Activated effector memory CD4-positive, alpha-beta T cell treated with anti-CD3 and anti-CD28 coated beads, Interleukin-2, amount 50 U/mL, for 16 hours (primary cell): Measurements from ENCODE around the gene CISD2.
"Not testable (repeated sequence)": the region's sequence is repeated elsewhere in the genome, so short reads cannot be mapped to it uniquely, and the experiment has no call there.

ENCODE experiments used
- DNase-seq: peaks from one replicate; pipeline ENCODE4 v3.0.0-alpha.2; 2020

CISD2 gene

GRCh38 chr4:102850370-102850769 is 18.4 kb upstream of the CISD2 start:
- no peak for DNase-seq

GRCh38 chr4:102858828-102859464 is 9.8 kb upstream of the CISD2 start:
- DNase-seq, result no peak

DNA sequence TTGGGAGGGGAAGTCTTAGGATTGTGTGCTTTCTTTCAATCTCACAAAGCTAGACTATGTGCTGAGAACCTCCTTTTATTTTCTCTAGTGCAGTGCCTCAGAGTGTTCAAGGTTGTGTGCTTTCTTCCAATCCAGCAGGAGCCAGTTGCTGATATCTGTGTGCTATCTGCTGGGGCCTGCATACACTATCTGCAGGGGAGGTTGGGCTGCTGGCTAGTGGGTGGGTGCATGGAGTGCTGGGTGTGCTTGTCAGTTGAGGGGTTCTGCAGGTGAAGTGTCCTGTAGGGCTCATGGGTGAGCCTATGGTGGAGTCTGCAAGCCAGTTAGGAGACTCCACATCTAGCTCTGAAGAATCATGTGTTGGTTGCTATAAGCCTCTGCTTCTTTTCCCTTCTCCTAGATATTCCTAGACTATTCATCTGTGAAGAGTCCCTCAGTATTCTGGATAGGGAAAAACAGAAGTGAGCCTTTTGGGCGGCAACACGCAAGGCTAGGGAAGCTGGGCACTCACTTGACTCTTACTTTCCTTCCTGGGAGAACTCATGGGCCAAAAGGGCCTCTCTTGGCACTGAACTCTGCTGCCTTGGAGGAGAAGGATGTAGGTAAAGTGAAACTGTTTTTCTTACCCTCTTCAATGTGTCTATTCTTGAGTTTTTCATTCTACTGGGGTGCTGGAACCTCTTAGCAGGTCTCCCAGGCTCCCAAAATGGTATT is 8.0 kb upstream of the CISD2 start:
- DNase-seq, result no peak

GRCh38 chr4:102862016-102862415 is 6.8 kb upstream of the CISD2 start:
- DNase-seq, result no peak

GRCh38 chr4:102862747-102863146 is 6.0 kb upstream of the CISD2 start:
- DNase-seq, result no peak

- DNase-seq, result not testable (repeated sequence)
These were observed 3.5 kb upstream of the CISD2 start for GRCh38 chr4:102865327-102865726.

- no peak for DNase-seq
These were observed 1.3 kb upstream of the CISD2 start for GRCh38 chr4:102867278-102868152.

DNA sequence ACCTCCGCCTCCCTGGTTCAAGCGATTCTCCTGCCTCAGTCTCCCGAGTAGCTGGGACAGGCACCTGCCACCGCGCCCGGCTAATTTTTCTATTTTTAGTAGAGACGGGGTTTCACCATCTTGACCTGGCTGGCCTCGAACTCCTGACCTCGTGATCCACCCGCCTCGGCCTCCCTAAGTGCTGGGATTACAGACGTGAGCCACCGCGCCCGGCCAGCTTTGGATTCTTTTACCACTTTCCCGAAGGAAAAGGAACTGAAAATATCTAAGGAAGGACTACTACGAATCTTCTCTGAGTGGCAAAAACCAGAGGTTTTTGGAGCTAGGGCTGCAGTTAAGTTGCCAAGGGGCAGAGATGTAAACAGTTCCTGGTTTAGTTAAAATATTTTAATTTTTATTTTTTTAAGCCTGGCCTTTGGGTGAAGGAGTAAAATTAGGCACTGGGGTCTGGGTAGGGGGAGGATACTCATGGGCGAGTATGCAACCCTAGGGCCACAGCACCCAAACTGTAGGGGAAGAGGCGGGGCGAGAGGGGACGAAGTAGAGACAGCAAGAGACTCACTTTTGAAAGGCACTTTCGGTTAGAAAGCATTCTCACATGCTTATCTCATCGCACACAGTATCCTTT is 525 bp upstream of the CISD2 start:
- peak; percentile 64 for DNase-seq

DNA sequence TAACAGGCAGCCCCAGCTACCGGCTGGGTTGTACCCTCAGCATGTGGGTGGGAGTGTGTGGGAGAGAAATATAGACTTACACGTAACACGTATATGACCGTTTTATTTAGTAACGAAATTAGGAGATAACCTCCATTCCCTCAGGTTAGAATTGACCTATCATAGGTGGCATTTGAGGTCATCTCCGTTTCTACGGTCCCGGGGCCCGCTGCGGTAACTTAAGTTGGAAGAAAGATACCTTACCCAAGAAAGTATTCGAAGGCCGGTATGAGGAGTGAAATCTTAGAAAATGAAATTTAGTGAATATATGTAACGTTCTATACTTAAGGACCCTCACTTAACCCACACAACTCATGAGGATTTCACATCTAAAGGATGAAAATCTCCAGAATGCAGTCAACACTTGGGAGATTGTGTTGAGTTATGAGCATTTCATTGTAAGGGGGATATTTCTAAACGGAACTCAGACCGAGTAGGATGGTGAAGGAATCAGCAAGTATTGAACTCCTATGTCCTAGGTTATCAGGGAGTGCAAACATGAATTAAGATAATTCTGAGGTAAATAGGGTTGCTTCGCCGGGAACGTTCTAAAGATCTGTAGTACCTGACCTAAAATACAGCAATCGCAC is 891 bp downstream of the CISD2 start:
- DNase-seq, result no peak

GRCh38 chr4:102871772-102872171 is 3.0 kb downstream of the CISD2 start:
- no peak for DNase-seq

GRCh38 chr4:102877477-102878106 is 8.8 kb downstream of the CISD2 start:
- DNase-seq, result not testable (repeated sequence)

DNA sequence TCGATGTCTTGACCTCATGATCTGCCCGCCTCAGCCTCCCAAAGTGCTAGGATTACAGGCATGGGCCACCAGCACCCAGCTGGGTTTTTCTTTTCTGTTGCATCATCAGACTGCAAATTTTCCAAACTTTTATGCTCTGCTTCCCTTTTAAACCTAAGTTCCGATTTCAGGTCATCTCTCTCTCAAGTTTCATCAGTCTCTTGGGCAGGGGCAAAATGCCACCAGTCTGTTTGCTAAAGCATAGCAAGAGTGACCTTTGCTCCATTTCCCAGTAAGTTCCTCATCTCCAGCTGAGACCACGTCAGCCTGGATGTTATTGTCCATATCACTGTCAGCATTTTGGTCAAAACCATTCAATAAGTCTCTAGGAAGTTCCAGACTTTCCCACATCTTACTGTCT is 9.6 kb downstream of the CISD2 start:
- not testable (repeated sequence) for DNase-seq

DNA sequence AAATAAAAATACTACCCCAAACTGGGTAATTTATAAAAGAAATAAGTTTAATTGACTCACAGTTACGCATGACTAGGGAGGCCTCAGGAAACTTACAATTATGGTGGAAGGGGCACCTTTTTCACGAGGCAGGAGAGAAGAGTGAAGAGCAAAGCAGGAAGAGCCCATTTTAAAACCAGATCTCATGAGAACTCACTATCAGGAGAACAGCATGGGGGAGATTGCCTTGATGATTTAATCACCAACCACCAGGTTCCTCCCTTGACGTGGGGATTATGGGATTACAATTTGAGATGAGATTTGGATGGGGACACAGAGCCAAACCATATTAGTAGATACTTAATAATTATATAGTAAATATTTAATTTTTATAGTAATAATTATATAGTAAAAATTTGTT is 10.1 kb downstream of the CISD2 start:
- no peak for DNase-seq

DNA sequence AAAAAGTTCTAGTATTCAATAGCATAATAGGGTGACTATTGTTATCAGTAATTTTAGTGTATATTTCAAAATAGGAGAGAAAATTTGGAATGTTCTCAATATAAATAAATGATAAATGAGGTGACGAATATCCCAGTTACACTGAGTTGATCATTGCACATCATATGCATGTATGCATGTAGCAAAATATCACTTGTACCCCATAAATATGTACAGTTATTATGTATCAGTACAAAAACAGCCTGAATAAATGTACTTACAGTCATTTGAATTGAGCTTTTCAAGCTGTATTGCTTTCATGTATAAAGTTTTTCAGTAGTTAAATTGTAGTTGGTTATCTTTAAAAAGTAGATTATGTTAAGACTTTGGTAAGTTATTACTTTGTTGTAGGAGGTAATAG is 12.6 kb downstream of the CISD2 start:
- DNase-seq, result no peak

DNA sequence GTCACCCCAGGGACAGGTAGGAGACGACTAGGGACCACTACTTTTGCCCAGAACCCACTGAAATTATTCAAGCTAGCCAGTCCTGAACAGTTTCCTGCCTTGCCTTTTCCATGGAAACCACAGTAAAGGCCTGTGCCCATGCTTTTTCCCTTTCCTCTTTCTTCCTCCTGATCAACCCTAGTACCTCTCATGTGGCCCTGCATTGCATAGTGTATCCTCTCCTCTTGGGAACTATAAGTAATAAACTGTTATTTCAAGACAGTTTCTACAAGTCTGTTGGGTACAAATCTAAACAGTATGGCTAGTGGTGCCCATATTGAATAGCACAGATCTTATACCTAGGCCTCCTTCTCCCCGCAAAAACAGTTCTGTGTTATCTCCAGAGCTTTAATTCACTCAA is 14.5 kb downstream of the CISD2 start:
- DNase-seq, result no peak

- not testable (repeated sequence) for DNase-seq
These were observed 19.8 kb downstream of the CISD2 start for GRCh38 chr4:102888570-102888969.

- not testable (repeated sequence) for DNase-seq
These were observed 21.1 kb downstream of the CISD2 start for GRCh38 chr4:102889866-102890265.

DNA sequence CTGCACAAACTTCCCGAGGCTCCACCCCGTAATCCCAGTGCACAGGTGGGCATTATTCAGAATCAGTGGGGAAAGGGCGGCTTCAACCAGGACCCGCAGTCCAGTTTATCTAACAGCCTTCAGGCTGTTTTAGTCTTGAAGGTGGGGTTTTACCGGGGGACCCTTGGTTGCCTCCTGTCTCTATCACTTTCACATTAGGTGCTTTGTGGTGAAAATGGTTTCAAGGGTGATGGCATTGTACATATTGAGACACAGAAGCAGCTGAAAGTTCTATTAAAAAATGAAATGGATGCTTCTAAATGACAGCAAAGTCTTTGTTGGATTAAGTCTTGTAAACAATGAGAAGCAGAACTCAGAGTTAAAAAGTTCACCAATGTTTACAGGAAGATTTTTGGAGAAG is 27.8 kb downstream of the CISD2 start:
- not testable (repeated sequence) for DNase-seq

DNA sequence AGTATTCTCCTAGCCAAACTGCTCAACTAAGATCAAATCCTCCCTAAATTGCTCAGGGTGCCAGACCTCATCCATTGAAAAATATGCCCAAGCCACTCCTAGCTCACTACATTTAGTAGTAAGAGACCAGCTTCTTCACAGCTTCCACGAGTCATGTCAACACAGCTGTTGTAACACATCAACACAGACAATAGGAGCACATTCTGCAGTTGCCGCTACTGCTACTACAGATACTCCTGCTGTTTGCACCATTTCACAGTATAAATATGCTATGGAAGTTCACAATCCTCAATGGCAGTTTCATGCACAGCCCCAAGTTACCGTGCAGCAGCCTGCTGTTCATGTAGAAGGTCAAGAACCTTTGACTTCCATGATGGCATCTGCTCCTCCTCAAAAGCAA is 28.8 kb downstream of the CISD2 start:
- DNase-seq, result not testable (repeated sequence)

GRCh38 chr4:102901804-102902203 is 33.0 kb downstream of the CISD2 start:
- no peak for DNase-seq

GRCh38 chr4:102918859-102919258 is 50.1 kb downstream of the CISD2 start:
- DNase-seq, result no peak

- not testable (repeated sequence) for DNase-seq
These were observed 50.9 kb downstream of the CISD2 start for GRCh38 chr4:102919697-102920096.
